ENCODE data around the gene MAS1L.

- TF ChIP-seq CTCF (IDR thresholded peaks at IDR 0.05) (no peak), ZFX (IDR thresholded peaks at IDR 0.05; ENCODE audit: borderline replicate concordance) (no peak)
Measured at GRCh38 chr6:29496961-29497360, 9.2 kb upstream of the MAS1L start.
